Stimulated activated CD4-positive, alpha-beta T cell treated with anti-CD3 and anti-CD28 coated beads, Interleukin-4, amount 100 ng/mL, for 48 hours (primary cell): Measurements from ENCODE around the gene CLDN3.

ENCODE experiments used
- DNase-seq, 2 donors: peaks; one replicate each; pipeline ENCODE4 v3.0.0-alpha.2; 2020; ENCODE audit warnings: low read depth in 2 of 2

The CLDN3 gene

DNA sequence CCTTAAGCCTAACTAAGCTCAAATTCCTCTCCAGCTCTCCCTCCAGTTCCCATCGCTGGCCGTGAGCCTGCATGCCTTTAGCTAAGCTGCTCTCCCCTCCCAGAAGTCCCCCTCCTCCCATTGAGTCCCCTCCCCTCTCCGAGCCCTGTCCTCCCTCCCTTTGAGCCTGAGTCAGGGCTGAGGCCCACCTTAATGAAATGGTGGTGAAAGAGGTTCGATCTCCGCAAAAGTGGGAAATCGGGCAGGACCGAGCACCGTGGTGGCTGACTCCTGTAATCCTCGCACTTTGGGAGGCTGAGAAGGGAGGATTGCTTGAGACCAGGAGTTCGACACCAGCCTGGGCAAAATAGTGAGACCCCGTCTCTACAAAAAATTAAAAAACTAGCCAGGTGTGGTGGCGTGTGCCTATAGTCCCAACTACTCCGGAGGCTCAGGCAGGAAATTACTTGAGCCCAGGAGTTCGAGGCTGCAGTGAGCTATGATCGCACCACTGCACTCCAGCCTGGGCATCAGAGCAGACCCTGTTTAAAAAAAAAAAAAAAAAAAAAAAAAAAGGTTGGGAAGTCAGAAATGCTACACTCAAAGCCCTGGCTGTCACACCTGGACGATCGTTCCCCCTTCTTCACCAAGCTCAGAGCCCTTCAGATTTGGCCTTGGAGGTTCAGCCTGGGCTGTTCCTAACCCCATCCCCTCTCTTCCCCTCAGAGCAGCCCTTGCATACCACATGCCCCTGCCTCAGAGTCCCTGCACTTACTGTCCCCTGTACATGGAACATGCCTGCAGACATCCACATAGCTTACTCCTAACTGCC, 995 bp upstream of the CLDN3 start:
- no peak for DNase-seq

DNA sequence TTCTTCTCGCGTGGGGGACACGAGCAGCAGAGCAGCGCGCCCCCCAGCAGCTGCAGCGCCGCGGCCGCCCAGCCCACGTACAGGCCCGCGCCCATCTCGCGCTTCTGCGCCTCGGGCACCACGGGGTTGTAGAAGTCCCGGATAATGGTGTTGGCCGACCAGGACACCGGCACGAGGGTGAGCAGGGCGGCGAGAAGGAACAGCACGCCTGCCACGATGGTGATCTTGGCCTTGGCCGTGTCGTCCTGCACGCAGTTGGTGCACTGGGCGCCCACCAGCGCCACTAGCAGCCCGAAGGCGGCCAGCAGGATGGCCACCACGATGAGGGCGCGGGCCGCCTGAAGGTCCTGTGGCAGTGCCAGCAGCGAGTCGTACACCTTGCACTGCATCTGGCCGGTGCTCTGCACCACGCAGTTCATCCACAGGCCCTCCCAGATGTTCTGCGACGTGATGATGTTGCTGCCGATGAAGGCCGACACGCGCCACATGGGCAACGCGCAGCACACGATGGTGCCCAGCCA, 529 bp downstream of the CLDN3 start:
- no peak for DNase-seq

DNA sequence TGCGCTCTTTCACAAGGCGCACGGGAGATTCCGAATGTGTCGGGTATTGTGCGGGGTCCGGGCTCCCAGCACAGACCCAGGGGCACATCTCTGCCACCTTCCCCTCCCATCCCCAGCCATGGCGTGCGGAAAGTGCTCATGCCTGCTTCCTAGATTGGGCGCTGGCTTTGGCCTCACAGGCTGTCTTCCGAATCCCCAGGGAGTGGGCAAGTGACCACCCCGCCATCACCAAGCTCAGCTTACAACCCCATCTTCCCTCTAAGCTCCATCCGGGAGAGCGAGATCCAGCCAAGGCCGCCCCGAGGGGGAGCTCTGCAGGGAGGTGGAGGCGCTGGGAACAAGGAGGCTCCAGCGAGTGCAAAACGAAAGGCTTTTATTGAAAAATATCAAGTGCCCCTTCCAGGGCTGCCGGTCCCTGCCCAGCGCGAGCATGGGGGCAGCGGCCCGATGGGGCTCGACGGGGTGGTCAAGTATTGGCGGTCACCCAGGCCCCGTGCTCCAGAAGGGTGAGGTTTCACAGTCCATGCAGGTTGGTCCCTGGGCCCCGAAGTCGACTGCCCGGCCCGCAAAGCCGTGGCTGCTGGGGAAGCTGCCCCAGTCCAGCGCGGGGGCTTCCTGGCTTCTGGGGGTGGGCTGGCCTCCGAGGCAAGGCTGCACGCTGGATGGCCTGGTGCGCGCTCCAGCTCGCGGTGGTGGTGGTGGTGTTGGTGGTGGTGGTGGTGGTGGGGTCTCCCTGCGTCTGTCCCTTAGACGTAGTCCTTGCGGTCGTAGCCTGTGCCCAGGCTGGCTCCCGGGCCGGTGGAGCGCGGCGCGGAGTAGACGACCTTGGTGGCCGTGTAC, 1.2 kb downstream of the CLDN3 start:
- DNase-seq = no peak

DNA sequence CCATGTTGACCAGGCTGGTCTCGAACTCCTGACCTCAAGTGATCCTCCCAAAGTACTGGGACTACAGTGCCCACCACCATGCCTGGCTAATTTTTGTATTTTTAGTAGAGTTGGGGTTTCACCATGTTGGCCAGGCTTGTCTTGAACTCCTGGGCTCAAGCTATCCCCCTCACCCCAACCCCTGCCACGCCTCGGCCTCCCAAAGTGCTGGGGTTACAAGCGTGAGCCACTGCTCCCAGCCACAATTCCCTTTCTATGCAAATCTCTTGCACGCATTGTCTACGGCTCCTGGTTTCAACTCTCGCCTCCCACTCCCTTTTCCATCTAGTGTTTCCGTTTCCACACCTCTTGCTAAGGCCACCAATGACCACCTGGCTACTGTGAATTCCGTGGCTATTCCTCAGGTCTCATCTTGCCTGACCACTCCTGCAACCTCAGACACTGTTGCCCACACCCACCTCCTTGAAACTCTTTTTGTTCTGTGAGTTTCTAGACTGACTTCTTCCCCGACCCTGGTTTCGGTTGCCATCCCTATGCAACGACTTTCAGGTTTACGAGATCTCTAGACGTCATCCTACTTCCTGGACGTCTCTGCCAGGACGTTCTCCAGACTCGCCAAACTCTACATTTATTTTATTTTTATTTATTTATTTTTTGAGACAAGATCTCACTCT, 3.4 kb downstream of the CLDN3 start:
- no peak for DNase-seq

DNA sequence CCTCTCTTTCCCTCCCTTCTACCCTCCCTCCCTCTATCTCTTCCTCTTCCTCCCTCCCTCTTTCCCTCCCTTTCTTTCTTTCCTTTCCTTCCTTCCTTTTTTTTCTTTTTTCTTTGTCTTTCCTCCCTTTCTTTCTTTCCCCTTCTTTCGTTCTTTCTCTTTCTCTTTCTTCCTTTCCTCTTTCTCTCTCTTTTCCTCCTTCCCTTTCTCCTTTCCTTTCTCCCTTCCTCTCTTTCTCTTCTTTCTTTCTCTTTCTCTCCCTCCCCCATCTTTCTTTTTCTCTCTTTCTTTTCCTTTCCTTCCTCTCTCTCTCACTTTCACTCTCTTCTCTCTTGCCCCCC, 7.4 kb downstream of the CLDN3 start:
- DNase-seq = no peak

DNA sequence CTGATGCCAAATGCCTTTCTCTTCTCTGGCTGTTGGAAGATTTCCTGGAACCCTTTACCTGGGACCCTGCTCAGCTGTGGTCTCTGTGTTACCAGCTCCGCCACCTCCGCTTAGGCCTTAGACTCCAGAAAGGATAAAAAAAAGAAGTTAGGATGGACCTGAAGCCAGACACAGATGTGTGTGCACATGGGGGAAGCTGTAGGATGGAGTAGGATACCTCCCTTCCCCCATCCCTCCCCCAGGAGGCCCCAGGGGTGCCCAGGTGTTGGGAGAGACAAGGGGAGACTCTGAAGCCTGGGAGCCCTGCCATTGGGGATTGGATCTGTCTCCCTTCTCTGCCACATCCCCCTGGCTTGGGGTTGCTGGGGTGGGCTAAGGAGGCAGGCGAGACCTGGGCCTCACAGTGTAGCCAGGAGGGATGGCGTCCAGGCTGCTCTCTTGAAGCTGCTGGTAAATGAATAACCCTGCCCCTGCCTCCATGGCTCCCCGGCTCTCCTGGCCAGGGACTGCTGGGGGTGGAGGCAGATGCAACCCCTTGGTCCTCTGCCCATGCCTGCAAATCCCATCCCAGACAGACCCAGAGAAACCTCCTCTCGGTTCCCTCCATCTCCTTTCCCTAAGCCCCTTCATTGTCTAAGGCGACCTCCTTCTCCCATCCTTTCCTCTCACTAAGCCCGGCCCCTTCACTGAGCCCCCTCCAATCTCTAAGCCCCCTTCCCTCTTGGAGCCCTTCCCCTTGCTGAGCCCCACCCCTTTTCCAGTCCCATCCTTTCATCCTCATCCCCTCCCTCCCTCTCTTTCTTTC, 8.0 kb downstream of the CLDN3 start:
- DNase-seq = no peak

DNA sequence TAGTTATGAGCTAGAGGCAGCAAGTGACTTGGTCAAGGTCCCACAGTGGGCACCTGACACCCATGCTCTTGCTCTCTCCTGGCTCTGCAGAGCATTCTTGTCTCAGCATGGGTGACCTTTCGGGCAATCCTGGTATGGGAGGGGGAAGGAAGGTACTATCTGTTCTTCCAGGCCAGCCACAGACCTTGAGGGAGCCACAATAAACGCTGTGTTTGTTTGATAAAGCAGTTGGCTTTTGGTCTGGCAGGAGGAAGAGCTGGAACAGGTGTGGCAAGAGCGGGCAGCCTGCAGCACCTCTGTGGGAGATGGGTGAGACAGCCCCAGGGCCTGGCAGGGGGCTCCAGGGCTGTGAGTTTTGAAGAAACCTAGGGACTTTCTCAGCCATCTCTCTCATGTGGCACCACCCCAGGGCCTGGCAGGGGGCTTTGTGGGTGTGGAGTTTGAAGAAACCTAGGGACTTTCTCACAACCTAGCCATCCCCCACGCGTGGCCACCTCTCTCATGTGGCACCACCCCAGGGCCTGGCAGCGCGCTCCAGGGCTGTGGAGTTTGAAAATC, 11.4 kb downstream of the CLDN3 start:
- no peak for DNase-seq

DNA sequence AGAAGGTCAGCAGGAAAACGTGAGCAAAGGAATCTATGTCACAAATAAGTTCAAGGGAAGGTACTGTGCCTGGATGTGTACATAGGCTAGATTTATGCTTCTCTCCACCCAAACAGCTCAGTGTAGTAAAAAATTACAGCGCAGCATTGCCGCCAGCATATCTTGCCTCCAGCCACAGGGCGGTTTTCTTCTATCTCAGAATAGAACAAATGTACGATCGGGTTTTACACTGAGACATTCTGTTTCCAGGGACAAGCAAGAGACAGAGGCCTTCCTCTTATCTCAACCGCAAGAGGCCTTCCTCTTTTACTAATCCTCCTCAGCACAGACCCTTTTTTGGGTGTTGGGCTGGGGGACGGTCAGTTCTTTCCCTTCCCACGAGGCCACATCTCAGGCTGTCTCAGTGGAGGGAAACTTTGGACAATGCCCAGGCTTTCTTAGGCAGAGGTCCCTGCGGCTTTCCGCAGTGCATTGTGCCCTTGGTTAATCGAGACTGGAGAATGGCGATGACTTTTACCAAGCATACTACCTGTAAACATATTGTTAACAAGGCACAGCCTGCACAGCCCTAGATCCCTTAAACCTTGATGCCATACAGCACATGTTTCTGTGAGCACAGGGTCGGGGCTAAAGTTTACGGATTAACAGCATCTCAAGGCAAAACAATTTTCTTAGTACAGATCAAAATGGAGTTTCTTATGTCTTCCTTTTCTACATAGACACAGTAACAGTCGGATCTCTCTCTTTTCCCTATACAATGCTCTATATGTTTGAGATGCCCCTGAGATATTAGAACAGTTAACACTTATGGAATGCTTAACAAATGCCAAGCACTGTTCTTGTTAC, 19.9 kb downstream of the CLDN3 start:
- DNase-seq = no peak

DNA sequence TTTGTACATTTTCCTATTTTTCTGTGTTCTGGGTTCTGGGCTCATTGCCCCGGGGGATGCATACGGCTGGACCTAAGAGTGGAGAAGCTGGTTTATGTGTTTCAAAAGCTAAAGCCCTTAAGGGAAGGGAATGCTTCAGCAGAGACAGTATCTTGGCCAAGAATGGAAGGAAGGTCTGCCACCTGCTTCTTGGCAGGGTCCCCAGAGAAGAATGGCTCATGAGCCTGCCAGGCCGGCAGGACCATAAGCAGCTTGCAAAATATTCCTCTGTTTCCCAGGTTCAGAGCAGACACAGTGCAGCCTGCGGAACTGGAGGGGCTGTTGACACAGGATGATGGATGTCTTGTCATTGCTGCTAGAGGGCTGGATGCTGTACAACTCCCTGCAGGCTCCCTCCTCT, 23.7 kb downstream of the CLDN3 start:
- no peak for DNase-seq

DNA sequence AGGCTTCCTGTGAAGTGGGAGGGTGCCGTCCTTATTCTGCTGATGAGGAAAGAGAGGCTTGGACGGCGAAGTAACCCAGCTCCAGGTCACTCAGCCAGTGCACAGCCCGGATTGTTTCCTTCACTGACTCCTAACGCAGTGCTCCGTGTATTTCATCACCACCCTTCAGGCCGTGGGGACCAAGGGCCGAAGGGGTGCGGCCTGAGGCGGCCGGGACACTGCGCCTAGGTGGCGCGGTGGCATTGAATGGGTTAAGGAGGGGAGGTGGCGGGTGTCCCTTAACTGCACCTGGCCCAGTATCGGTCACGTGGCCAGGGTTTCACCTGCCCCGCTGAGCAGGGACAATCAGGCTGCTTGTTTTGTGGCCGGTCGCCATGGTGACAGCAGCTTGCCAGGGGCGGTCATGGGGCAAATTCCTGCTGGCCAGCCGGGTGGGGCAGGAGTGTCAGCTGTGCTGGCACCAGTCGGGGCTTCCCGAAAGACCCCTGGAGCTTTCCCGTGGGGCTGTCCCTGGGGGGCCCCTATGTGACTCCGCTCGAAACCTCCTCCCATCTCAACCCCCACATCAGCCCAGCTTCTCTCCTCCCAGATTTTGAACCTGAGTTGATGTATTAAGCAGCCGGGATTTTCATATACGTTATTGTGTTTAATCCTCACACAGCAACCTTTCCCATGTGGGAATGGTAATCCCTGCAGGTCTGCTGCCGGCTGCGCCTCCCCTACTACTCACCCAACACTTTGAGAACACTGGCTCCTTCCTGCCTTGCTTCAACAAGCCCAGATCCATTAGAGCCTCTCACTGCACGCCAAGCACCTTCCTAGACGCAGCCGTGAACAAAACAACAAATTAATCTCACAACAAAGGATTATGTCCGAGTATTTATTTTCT, 27.1 kb downstream of the CLDN3 start:
- DNase-seq = no peak

DNA sequence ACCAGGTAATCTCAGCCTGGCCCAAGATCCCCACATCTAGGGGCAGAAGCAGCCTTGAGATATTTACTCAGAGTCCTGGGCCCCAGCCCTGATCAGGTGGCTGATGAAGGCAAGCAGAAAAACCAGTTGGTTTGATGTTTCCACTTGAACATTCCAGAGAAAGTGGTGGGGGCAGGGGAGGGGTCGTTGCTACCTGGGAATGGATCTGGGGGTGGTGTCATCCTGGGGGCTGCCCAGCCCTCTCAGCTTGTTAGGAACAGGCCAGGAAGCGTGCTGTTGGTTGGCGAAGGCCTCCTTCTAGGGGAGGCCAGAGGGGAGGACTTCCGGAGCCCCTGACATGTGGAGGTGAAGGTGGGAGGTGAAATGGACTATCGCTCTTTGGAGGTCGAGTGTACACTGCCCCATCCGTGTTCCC, 27.7 kb downstream of the CLDN3 start:
- DNase-seq = no peak

DNA sequence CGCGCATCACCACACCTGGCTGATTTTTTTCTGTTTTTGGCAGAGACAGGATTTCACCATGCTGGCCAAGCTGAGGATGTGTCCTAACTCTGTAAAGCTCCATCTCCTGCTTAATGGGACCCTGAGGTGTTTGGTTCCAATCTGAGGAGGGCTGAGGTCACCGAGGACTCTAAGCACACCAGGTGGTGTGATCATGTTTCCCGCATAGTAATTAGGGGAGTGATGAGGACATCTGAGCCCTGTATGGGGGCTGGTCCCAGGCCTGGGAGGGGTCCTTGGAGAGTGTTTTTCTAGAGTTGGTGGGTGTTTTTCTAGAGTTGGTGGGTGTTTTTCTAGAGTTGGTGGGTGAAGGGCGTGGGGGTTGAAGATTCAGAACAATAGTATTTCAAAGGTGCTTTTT, 28.5 kb downstream of the CLDN3 start:
- DNase-seq = no peak

DNA sequence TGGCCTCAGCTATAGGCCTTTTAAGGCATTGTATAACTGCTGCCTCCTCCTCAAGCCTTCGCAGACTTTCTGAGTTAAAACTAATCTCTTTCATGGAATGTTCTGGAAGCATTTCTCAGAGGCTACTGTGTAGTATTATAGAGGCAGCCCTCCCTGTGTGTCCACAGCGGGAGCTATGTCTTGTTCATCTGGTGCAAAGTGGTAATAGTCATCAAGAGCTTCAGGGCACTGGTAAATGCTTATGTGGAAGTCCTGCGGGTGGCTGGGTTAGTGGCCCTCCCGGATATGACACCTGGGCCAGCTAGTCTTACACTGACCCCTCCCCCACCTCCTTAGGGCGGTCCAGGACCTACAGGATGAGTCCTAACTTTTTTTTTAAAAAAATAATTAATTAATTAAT, 29.3 kb downstream of the CLDN3 start:
- no peak for DNase-seq

DNA sequence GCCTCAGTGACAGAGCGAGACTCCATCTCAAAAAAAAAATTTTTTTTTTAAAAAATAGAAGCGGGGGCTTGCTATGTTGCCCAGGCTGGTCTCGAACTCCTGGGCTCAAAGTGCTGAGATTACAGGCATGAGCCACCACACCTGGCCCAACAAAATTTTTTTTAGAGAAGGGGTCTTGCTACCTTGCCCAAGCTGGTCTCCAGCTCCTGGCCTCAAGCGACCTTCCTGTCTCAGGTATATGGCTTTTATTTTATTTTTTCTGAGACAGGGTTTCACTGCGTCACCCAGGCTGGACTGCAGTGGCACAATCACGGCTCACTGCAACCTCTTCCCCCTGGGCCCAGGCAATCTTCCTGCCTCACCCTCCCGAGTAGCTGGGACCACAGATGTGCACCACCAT, 29.9 kb downstream of the CLDN3 start:
- no peak for DNase-seq

DNA sequence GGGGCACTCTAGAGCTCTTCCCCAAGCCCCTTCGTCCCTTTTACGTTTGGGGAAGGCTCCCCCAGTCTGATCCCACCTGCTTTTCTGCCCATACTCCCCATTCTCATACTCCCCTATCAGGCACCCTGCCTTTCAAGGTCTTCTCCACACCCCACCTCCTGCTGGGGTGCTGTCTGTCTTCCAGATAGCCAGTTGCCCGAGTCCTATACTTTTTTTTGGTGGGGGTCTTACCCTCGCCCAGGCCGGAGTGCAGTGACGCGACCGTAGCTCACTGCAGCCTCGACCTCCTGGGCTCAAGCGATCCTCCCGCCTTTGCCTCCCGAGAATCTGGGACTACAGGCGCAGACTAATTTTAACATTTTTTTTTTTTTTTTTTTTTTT, 30.7 kb downstream of the CLDN3 start:
- no peak for DNase-seq

DNA sequence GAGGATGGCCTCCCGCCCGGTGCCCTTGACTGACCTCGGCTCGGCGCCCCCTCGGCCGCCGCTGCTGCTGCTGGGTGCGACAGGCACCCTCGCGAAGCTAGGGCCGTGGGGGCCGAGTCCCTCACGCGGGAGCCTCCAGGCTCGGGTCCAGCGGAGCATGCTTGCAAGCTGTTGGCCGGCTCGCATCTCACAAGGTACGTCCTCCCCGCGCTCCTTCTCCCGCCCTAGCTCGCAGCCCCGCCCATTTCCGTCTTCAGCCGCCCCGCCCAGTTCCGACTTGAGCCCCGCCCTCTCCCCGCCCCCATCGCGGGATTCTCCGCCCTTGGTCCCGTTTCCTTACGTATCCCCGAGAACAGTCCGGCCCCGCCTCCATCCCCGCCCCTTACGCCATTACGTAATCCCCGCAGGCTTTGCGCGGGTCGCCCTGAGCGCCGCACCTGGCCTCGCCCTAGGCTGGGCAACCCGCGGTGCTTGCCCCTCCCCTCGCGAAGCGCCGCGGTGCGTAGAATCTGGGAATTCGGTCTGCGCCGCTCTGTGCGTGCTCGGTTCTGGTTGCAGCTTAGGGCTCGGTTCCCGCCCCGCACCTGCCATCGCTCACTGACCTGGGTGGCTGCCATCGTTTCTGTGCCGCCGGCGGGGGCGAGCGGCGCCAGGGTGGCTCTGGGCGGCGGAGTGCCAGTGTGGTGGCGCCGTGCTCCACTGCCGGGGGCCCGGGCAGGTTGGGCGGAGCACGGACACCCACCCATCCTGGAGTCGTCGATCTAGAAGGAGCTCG, 31.3 kb downstream of the CLDN3 start, which contains the start of gene ABHD11:
TSS of gene ABHD11 (minus strand) at position 191 of the 775 bp plus-strand sequence. CDS start at position 159, 32 bp downstream.
- peak; percentile 97 to 99 for DNase-seq

DNA sequence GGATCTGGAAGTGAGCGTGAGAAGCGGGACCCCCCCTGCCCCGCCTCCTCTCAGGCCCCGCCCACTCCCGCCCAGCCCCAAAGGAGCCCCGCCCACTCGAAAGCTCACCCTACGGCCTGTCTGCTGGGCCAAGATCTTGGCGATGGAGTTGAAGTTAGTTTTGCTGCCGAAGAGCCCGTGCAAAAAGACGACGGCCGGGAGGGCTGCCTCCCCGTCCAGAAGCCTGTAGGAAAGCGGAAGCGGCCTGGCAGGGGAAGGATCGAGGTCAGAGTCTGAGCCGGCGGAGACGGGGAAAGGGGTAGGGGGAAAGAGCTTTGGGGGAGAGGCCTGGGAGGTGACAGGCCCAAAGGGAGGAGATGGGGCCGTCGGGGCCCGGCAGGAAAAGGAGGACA, 31.9 kb downstream of the CLDN3 start:
- DNase-seq = peak; percentile 58 to 62

DNA sequence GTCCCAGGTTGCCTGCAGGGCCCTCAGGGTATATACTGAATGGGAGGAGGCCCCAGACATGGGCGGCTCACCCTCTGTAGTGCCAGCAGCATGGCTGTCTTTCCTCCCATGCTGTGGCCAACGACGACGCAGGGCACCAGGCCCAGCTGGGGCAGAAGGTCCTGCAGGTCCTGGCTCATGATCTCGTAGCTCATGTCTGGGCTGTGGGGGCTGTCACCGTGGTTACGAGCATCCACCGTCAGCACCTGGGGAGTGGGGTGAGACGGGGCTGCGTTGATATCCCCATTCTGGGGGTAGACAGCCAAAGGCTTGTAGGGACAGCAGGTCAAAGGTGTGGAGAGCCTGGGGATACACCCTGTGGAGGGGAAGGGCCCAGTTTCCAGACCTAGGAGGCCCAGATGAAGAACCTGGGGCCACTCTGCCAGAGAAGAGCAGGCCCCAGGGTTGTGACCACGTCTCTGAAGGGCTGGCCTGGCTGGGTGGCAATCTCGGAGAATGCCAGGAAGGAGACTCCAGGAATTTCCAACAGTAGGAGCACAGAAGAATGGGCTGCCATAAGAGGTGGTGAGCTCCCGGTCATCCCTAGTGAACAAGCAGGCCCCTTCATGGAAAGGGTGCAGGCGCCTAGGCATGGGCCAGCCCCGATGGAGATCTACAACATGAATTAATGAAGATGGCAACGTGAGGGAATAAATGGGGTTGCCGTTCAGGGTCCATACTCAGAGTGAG, 32.4 kb downstream of the CLDN3 start:
- no peak for DNase-seq
